Stimulated activated naive CD4-positive, alpha-beta T cell treated with Interleukin-2 at 50 U/mL for 16 hours (primary cell): ENCODE results near the gene ACTL6B.

Experiments
- DNase-seq: peaks from one replicate; lab custom pipeline; 2025; lab: John Stamatoyannopoulos, UW

ACTL6B gene

DNA sequence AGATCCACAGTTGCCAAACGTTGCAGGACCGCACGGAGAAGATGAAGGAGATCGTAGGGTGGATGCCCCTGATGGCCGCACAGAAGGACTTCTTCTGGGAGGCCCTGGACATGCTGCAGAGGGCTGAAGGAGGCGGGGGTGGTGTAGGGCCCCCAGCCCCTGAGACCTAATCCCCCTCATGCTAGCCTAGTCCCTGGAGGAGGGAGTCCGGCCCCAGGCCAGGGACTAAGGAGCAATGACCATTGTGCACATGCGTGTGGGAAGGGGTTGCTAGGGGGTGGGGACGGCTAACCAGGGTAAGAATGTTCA, 55.6 kb downstream of the ACTL6B start:
- DNase-seq, result no peak

DNA sequence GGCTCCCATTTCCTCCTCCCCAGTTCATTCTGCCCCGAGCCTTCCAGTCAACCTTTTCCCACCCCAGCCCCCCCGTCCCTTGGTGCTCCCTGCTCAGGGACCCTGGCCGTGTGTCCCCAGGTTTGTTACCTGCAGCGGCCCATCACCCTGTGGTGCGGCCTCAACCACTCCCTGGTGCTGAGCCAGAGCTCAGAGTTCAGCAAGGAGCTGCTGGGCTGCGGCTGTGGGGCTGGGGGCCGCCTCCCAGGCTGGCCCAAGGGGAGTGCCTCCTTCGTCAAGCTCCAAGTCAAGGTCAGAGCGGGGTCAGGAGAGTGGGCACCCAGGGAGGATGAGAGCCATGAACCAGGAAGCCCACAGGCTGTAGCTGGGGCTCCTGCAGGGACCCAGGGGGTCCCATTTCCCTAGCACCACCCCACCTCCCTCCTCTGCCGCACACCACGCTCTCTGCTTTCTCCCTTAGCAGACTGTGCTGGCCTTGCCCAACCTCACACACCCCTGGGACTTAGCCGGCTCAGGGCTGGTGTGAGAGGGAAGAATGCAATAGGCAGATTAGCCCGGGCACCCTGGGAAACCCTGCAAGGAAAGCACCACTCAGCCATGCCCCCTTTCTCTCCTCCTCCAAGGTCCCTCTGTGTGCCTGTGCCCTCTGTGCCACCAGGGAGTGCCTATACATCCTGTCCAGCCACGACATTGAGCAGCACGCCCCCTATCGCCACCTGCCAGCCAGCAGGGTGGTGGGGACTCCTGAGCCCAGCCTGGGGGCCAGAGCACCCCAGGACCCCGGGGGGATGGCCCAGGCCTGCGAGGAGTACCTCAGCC, 56.1 kb downstream of the ACTL6B start:
- no peak for DNase-seq

GRCh38 chr7:100598425-100598824, 57.8 kb downstream of the ACTL6B start:
- no peak for DNase-seq

- no peak for DNase-seq
These were observed 61.1 kb downstream of the ACTL6B start for GRCh38 chr7:100595188-100595587.
